Adrenal gland (tissue), 5 donors: ENCODE measurements around the gene RPS6KA2.
A peak's percentile ranks its signal among the peaks of the same experiment; 100 is the strongest.

Experiments
- POLR2A ChIP-seq, 2 donors: fragments of 450-650 bp; IDR thresholded peaks; one replicate each; pipeline ENCODE4 v1.6.1; 2017; ENCODE audit warnings: antibody characterized with exemption in 2 of 2, mild to moderate bottlenecking in 2 of 2, moderate library complexity in 1 of 2
- TF ChIP-seq, protein P1 (sequence below), 6 experiments: fragments of 450-650 bp in 4 of 6; fragments of 200-600 bp in 2 of 6; sonication (generic) in 1 of 6; IDR thresholded peaks; 1 replicate in 5 of 6; 2 replicates in 1 of 6; pipeline versions ENCODE4 v1.5.1 to v1.8.0; 2016 to 2021; ENCODE audit warnings: antibody characterized with exemption in 6 of 6, mild to moderate bottlenecking in 2 of 6, moderate library complexity in 1 of 6
- donor health status: DM: no; HTN: no; CAD: no.

GRCh38 chr6:166456395-166457156 lies 170.5 kb downstream of the RPS6KA2 start:
- TF ChIP-seq, protein P1, sequence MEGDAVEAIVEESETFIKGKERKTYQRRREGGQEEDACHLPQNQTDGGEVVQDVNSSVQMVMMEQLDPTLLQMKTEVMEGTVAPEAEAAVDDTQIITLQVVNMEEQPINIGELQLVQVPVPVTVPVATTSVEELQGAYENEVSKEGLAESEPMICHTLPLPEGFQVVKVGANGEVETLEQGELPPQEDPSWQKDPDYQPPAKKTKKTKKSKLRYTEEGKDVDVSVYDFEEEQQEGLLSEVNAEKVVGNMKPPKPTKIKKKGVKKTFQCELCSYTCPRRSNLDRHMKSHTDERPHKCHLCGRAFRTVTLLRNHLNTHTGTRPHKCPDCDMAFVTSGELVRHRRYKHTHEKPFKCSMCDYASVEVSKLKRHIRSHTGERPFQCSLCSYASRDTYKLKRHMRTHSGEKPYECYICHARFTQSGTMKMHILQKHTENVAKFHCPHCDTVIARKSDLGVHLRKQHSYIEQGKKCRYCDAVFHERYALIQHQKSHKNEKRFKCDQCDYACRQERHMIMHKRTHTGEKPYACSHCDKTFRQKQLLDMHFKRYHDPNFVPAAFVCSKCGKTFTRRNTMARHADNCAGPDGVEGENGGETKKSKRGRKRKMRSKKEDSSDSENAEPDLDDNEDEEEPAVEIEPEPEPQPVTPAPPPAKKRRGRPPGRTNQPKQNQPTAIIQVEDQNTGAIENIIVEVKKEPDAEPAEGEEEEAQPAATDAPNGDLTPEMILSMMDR (IDR thresholded peaks at IDR 0.05) = peak in 1 of 6 experiments; percentile 14
- no peak for TF ChIP-seq POLR2A (IDR thresholded peaks at IDR 0.05)
